GM12872 (cell line): ENCODE measurements around the gene TARDBP.

Source experiments
- TF ChIP-seq, protein P1 (sequence below): IDR thresholded peaks from 3 replicates; pipeline ENCODE4 v1.5.1; 2011; ENCODE audit warnings: low read depth, mild to moderate bottlenecking, low read length, moderate library complexity; ENCODE audit not compliant: insufficient read depth

The TARDBP gene

DNA sequence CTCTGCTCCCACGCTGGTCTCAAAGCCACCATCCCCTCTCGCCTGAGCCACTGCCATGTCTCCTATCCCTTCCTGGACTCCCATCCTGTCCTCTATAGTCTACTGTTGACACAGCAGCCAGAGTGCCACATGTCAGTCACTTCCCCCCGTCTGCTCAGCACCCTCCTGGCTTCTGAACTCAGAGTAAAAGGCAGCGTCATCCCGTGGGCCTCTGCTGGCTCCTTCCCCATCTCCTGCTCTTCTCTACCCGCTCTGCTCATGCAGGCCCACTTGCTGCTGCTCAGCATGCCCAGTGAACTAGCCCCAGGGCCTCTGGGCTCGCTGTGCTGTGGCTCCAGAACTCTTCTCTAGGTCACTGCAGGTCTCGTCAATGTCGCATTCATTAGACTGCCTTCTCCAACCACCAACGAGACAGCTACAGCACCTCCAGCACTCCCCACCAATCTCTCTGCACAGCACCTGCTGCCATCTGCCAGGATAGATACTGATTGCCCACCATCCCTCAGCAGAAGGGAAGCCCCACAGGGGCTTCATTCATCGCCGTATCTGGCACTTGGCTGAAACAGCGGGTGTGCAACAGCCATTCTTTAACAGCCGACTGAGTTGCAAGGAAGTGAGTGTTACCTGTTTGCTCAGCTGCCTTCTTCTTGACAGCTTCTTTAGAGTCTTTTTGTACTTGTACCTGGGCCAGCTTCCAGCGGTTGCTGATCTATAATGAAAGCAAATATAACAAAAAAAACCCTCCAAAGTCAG, 59.2 kb downstream of the TARDBP start:
- TF ChIP-seq, protein P1, sequence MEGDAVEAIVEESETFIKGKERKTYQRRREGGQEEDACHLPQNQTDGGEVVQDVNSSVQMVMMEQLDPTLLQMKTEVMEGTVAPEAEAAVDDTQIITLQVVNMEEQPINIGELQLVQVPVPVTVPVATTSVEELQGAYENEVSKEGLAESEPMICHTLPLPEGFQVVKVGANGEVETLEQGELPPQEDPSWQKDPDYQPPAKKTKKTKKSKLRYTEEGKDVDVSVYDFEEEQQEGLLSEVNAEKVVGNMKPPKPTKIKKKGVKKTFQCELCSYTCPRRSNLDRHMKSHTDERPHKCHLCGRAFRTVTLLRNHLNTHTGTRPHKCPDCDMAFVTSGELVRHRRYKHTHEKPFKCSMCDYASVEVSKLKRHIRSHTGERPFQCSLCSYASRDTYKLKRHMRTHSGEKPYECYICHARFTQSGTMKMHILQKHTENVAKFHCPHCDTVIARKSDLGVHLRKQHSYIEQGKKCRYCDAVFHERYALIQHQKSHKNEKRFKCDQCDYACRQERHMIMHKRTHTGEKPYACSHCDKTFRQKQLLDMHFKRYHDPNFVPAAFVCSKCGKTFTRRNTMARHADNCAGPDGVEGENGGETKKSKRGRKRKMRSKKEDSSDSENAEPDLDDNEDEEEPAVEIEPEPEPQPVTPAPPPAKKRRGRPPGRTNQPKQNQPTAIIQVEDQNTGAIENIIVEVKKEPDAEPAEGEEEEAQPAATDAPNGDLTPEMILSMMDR, result no peak

DNA sequence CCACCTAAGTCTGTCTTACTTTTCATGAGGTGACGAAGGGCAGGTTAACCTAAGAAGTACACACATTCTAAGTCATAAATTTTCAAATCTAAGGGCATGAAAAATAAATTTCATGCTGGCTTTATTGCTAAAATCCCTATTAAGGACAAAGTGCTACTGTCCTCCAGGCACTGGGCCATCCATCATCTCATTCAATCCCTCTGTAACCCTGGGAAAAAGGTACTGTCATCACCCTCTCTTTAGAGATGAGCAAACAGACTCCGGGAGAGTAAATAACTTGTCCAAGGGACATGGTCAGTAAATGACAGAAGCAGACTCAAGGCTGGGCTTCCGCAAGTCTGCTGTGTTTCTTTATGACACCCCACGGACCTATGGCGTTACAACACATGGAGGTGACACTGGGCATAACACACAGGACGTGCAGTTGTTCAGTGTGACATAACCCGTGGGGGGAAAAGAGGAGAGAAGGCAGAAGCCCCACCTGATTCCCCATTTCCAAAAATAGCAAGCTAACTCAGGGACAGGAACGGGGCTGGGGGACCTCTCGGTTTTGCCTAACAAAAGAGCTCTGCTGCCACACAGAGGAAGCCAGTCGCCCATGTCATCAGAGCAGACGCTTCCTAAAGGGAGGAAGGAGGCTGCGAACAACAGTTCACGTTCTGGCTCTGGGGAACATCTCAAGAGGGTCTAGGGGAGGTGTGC, 59.9 kb downstream of the TARDBP start:
- TF ChIP-seq, protein P1, result peak; percentile 19; the same call in 1 of the 3 replicates
